Mammary epithelial cell (primary cell): ENCODE measurements around the gene POLD4.

ENCODE experiments used
- EZH2 ChIP-seq: IDR thresholded peaks from 2 replicates; pipeline ENCODE4 v1.6.1; 2012; ENCODE audit warnings: low read length, inconsistent platforms, borderline replicate concordance
- TF ChIP-seq, protein P1 (sequence below), 2 donors: IDR thresholded peaks in 1 of 2; conservative IDR thresholded peaks in 1 of 2; 2 replicates each; pipeline ENCODE4 v1.5.1; 2011 to 2012; ENCODE audit warnings: inconsistent platforms in 2 of 2, low read length in 2 of 2, mild to moderate bottlenecking in 2 of 2, control low read depth in 1 of 2, low read depth in 1 of 2; ENCODE audit not compliant: insufficient read depth in 1 of 2; ENCODE audit errors: extremely low read depth in 1 of 2

- no peak for TF ChIP-seq EZH2
- TF ChIP-seq, protein P1, sequence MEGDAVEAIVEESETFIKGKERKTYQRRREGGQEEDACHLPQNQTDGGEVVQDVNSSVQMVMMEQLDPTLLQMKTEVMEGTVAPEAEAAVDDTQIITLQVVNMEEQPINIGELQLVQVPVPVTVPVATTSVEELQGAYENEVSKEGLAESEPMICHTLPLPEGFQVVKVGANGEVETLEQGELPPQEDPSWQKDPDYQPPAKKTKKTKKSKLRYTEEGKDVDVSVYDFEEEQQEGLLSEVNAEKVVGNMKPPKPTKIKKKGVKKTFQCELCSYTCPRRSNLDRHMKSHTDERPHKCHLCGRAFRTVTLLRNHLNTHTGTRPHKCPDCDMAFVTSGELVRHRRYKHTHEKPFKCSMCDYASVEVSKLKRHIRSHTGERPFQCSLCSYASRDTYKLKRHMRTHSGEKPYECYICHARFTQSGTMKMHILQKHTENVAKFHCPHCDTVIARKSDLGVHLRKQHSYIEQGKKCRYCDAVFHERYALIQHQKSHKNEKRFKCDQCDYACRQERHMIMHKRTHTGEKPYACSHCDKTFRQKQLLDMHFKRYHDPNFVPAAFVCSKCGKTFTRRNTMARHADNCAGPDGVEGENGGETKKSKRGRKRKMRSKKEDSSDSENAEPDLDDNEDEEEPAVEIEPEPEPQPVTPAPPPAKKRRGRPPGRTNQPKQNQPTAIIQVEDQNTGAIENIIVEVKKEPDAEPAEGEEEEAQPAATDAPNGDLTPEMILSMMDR (conservative IDR thresholded peaks at IDR 0.05 in 1 of 2, IDR thresholded peaks at IDR 0.05 in 1 of 2; ENCODE audit: extremely low read depth in 1 of 2, insufficient read depth in 1 of 2, low read depth in 1 of 2, low read length in 2 of 2), result no peak
Observed at GRCh38 chr11:67303835-67304411, 49.4 kb downstream of the POLD4 start.
